CD4-positive, alpha-beta T cell treated with Interleukin-6 for 4 hours (primary cell): ENCODE measurements around the gene LOXL1.
"Not testable (repeated sequence)": the region's sequence is repeated elsewhere in the genome, so short reads cannot be mapped to it uniquely, and the experiment has no call there.

Experiments
- DNase-seq: peaks from one replicate; pipeline ENCODE4 v3.0.0-alpha.2; 2020; ENCODE audit warnings: mixed read lengths

LOXL1 gene

DNA sequence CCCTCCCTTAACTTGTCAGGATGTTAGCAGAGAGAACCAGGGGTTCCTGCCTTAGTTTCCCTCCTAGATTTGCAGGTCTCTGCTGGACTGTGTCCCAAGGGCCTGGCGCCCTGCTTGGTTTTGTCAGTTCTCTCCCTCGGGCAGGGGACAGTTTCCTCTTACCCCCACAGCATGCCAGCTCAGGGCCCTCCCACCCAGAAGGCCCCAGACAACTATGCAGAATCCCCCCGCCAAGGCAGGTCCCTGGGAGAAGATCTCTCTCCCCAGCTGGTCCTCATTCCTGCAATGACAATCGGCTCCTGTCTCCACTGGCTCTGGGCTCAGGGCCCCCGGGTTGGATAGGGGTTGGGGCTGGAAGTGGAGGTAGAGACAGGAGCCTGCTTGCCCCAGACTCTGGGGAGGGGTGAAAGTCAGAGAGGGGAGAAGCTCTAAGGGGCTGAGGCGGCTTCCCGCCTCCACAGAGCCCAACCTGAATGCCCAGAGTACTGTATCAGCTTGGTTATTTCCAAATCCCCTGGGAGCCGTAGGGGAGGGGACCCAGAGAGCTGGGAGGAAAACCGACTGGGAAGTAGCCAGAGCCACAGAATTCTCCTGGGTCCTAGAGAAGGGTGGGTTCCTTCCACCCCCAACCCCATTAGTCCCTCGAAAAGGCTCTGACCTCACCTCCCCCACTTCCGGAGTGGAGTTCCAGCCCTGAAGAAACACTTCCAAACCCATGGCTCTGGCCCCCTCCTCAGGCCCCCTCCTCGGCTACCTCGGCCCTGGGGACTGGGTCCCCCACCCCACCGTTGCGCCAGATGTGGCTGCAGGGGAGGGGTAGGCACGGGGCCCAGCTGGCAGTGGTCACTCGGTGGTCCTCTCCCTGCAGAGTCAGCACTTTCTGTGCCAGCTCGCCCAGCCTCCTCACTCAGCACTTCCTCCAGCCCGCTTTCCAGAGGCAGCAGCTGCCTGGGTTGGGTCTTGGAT is 3.8 kb upstream of the LOXL1 start:
- DNase-seq, result no peak

DNA sequence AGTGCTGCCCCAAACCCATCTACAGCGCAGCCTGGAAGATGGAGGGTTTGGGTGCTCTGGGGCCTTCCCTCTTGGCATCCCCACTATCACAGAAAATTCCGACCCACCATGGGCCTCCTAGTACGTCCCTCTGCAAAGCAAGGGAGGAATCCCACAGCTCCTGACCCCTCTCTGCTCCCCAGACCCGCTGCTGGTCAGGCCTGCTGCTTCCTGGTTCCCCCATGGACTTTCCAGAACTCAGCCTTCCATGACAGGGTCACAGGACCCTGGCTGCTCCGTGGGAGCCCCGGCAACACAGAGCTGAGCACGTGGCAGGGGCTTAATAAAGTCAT is 3.1 kb upstream of the LOXL1 start:
- DNase-seq, result no peak

DNA sequence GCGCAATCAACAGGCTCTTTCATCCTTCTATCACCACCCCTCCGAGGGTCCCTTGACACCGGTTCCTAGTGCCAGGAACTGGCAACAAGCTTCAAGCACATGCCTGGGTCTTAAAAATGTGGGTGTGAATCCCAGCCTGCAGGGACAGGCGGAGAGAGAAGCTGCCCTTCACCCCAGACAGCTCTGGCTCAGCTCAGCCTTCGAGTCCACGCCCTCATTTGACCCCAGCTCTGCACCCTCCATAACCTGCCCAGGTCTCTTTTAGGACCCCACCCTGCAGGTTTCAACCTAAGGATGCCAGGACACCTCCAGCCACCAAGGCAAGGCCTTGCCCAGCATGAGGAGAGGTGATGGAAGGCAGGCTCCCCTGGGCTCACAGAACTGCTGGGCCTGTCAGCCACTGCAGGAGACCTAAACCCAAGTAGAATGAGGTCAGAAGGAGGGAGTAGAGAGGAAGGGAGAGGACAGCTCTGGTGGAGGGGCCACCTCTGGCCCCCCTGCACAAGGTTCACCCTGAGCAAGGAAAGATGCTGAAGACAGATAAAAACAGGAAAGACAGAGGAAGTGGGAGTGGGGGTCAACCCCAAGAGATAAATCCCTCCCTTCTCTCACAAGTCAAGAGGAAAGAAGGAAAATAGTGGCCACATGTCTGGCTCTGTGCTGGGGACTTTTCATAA is 2.6 kb upstream of the LOXL1 start:
- no peak for DNase-seq

DNA sequence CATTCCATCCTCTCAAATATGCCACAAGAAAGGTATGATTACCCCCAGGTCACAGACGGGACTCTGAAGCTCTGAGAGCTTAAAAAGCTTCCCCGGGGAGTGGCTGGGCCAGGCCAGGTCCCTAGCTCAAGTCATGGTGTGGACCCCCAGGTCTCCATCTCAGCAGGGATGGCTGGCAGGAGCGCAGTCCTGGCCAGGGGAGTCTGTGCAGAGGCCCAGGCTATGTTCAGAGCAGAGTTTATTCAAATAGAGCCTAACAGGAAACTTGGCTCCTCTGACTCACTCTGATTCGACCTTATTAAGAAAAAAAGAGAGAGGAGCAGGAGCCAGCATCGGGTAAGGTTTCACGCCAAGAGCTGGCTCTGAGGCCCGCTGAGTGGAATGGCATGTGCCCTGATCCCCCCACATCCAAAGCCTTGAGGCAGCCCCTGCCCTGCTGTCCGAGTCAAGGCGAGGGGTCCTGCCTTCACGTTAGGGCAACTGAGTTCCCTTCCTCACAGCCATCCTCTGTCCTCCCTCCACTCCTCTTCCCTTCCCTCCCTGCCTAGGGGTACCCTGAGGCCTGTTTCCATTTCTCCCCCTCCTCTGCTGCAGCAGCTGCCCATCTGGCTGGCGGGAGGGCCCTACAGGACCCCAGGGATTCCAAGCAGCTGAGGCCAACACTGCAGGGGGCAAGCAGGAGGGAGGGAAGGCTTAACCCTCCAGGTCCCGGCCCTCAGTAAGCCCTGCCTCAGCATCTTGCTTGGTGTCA is 1.9 kb upstream of the LOXL1 start:
- peak; percentile 32 for DNase-seq

DNA sequence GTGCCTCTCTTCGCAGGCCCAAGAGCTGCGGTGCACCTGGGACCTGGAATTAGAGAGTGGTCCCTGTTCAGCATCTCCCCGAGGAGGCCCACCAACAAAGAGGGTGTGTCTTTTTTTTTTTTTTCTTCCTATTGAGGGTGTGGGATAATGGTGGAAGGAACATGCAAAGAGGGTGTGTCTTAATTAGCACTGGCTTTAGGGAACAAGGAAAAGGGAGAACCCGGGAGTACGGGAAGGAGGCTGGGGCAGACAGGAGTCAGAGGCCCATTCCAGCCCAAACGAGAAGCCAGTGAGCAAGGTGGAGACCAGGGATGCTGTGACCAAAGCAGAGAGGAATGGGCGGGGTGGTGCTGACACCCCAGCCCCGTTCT is 429 bp upstream of the LOXL1 start:
- DNase-seq, result no peak

DNA sequence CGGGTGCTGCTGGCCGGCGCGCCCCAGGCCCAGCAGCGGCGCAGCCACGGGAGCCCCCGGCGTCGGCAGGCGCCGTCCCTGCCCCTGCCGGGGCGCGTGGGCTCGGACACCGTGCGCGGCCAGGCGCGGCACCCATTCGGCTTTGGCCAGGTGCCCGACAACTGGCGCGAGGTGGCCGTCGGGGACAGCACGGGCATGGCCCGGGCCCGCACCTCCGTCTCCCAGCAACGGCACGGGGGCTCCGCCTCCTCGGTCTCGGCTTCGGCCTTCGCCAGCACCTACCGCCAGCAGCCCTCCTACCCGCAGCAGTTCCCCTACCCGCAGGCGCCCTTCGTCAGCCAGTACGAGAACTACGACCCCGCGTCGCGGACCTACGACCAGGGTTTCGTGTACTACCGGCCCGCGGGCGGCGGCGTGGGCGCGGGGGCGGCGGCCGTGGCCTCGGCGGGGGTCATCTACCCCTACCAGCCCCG is 777 bp downstream of the LOXL1 start:
- DNase-seq, result peak; percentile 56

DNA sequence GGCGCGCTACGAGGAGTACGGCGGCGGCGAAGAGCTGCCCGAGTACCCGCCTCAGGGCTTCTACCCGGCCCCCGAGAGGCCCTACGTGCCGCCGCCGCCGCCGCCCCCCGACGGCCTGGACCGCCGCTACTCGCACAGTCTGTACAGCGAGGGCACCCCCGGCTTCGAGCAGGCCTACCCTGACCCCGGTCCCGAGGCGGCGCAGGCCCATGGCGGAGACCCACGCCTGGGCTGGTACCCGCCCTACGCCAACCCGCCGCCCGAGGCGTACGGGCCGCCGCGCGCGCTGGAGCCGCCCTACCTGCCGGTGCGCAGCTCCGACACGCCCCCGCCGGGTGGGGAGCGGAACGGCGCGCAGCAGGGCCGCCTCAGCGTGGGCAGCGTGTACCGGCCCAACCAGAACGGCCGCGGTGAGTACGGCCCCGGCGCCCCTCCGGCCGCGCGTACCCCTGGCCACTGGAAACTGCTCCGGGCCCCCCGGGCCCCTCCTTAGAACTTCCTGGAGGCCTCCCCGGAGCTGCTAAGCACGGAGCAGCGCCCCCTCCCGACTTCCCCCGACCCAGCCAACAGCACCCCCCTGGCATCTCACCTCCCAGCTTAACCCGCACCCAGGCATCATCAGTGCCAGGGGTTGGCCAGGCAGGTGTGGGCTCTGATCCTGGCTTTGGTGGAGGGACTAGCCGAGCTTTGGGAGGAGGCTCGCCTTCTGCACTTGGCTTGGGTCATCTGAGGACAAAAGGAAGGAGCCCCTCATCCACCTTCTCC is 1.4 kb downstream of the LOXL1 start:
- DNase-seq, result peak; percentile 84

DNA sequence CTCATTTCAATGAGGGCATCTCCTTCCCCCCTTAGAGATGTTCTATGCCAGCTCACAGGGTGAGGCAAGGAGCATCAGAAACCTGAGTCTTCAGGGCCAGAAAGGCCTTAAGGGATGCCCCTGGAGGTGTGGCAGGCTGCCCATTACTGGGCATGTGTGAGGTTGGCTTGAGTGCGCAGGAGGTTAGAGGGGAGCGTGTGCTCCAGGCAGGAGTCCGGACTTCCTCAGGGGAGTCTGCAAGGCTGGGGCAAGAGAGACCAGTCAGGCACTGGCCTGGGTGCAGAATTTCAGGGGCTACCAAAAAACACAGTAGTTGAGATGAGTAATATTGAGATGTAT is 1.9 kb downstream of the LOXL1 start:
- DNase-seq, result no peak

DNA sequence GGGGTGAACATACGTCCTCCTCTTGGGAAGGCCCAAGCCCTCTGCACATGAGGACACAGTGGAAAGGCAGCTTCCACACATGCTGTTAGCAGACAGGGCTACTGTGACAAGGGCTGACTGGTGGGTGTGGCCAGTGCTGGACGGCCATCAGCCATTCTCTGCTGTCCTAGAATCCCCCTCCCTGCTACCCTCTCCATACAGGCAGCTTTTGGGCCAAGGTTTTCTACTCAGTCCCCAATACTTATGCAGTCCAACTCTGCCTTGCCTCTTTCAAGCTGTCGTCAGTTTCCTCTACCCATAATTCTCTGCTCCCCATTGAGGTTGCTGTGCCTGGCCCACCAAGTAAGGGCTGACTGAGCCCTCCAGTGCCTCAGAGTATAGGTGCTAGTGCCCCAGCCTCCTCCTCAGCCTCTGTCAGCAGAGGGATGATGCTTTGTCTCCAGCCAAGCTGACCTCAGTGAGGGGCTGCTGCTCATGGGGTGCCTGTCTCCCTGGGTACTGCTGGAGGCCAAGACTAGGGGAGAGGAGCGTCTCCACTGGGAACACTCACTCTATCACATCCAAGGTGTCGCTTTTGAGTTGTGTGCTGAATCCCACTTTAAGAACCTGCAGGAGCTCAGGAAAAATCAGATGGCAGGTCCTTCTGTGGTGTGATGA is 2.8 kb downstream of the LOXL1 start:
- no peak for DNase-seq

DNA sequence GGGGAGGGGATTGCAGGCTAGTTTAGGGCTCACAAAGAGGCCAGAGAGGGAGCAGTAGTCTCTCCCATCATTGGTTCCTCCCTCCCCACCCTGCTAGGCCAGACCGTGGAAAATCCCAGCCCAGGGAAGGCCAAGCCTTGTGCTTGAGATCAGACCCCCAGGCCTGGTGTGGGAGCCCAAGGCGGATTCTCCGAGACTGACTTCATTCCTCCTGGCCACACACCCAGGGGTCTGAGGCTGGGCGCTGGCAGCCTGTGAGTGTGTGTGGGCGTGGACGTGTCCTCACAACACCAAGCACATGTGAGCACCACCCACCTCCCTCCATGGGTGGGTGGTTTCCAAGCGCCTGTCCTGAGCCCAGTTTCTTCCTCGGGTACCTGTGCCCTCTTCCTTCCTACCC is 4.1 kb downstream of the LOXL1 start:
- no peak for DNase-seq

DNA sequence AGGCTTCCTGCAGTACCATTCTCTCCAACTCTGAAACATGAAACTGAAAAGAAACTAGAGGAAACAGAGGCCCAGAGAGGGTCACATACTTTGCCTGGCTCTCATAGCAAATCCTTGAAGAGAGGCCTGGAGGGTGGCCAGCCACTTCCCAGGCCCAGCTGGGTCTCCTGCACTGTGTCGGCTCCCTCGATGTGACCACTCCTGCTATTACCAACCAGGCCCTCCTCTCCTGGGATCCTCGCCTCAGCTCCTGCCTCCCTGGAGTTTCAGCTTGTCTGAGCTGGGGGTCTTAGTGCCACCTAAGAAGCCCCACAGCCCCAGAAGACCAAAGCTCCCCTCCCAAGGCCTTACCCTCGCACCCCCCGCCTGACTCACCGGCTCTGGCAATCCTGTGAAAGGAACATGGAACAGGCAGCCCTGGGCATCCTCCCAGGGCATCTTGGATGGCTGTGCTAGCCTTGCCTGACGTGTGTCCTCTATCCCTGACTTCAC is 4.6 kb downstream of the LOXL1 start:
- no peak for DNase-seq

DNA sequence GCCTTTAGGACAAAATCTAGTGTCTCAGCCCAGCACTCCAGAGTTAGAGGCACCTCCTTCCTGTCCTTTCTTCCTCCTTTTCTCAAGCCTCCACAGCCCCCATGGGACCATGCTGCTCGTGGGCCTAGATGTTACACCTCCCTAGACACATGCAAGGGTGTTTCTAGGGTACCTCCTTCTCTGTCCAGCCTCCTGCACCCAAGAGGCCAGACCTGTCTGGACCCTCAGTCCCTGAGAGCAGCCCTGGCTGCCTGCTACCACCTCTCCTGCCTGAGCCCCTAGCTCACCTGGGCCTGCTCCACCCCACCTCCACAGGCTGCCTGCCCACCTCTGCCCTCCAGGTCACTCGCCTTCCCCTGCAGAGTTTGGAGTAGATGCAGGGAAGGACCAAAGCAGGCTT is 5.2 kb downstream of the LOXL1 start:
- no peak for DNase-seq

DNA sequence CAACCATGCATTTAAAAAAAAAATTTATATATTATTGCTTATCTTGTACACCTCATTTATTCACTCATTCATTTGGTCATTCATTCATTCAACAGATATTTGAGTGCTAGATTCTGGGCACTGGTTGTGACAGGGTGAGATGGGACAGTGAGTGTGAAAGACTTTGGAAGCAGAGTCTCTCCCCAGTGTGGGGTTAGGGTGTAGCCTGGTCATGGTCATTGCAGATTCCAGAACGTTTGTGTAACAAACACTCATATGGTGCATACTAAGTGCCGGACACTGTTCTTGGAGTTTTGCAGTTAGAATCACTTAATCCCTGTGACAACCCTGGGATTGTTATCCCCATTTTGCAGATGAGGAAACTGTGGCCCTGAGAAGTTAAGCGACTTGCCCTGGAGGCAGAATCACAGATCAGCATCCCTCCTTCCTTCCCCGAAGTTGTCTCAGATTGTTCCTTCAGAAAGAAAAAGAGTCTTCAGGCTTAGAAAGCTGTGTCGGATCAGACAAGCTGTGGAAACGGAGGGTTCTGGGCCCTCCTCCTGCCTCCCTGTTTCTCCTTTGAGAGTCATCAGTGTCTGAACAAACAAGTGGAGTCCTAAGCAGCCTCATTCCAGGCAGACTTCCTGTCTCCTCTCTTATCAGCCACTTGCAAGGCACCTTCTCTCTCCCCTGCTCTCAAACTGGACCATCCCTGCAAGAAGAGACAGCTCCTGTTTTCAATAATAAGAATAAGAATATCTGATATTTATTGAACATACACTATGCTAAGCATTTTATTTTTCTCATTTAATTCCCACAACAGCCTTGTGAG is 6.3 kb downstream of the LOXL1 start:
- DNase-seq, result no peak

DNA sequence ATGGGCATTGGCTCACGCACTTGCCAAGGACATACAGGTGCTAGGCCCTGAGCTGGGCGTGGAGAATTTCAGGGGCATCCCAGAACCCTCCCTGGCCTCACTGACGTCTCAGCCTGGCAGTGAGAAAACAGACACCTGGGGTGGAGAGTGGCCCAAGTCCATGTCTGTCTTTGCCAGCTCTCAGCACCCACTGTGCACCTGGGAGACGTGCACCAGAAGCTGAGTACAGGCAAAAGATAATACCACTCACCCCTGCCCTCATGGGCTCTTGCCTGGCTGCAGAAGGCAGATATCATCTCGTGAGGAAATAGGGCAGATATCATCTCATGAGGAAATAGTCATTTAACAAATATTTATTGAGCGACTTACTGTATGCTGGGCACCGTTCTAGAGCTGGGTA is 8.0 kb downstream of the LOXL1 start:
- DNase-seq, result peak; percentile 6

DNA sequence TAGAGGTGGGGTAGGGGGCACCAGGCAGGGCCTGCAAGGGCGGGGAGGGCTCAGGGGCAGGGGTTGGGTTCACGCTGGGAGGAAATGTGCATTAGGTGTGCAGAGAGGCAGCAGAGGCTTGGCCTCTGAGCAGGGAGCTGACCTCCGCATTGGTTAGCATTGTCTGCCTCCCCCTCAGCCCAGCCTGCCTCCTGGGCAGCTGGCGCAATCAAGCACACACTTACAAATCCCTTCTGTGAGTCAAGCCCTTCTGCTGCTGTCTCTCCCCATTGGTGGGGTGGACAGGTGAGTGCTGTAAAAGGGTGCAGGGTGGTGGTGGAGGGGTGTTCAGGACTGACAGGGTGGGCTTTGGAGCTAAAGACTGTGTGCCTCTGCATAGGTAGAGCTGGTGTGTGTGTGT is 9.3 kb downstream of the LOXL1 start:
- DNase-seq, result no peak

DNA sequence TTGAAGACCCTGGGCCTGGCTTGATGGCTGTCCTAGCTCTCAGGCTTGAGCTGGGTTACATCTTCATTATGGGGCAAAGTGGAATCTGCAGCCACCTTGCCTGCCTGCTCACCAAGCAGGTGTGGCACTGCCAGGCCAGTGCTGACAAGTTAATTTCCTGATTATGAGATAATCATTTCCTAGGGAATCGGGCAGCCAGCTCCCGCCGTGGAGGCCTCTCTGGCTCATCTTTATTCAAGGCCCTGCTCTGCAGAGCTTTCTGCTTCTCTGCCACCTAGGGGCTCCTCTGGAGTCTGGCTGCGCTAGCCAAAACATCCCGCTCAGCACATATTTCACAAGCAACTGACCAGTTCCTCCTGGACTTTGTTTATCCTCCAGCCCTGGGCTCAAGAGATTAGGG is 9.9 kb downstream of the LOXL1 start:
- DNase-seq, result no peak

DNA sequence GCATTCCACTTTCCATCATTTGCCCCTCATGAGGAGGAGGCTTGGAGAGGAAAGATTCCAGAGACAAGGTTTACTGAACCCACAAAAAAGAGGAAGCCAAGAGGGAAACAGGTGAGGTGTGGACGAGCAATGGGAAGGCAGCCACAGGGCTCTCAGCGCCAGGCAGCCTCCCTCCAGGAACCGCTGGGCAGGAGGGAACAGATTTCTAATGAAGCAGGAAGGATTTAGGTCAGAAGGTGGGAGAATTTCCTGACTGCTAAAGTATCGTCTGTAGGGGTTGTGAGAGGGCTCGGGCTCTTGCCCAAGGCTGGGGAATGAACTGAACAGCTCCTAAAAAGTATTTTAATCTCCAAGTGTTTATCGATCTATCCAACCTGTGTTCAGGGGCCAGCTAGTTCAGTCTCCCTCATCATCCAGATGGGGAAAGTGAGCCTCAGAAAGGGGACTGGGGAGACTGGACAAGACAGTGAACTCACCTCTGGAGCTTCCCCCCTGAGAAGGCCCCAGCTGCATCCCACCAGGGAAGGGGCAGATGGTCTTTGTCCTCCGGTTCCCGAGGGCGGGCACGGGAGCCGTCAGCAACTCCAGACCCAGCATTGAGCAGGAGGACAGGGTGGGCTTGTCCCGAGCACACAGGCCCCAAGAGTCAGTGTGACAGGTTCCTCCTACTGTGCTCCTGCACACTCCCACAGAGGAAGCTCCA is 10.5 kb downstream of the LOXL1 start:
- no peak for DNase-seq

DNA sequence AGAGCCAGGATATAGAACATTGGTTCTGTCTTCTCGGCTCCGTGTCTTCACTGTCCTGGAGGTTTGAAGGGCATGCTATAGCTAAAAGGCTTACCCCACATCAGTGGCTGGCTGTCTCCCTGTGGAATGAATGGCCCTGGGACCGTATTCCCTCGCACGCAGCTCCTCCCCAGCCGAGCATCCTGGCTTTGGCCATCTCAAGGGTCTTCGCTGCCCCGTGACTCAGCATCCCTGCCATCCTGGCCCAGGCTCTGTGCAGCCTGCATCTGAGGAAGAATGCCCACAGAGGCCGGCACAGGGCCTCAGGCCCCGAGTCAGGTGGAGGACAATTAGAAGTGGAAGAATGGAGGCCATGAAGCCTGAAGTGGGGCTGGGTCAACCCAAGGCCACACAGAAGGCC is 11.0 kb downstream of the LOXL1 start:
- no peak for DNase-seq

DNA sequence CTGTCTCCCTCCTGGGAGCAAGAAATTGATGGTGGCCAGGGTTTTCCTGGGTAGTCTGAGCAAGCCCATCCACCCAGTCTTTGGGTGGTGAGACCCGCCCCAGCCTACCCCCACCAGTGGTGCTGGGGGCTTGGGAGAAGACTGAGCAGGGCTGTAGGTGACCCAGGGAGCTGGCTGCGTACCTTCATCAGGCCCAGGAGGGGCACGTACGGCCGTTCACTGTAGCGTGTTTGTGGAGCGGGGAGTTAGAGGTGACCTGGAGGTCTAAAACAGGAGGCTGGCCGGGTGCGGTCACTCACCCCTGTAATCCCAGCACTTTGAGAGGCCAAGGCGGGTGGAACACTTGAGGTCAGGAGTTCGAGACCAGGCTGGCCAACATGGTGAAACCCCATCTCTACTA is 11.5 kb downstream of the LOXL1 start:
- DNase-seq, result no peak

DNA sequence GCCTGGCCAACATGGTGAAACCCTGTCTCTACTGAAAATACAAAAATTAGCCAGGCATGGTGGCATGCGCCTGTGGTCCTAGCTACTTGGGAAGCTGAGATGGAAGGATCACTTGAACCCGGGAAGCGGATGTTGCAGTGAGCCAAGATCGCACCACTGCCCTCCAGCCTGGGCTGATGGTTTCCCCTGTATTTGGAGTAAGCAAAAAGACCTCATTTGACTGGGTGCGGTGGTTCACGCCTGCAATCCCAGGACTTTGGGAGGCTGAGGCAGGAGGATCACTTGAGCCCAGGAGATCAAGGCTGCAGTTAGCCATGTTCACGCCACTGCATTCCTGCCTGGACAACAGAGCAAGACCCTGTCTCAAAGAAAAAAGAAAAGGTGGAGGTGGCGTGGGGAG is 12.3 kb downstream of the LOXL1 start:
- not testable (repeated sequence) for DNase-seq

DNA sequence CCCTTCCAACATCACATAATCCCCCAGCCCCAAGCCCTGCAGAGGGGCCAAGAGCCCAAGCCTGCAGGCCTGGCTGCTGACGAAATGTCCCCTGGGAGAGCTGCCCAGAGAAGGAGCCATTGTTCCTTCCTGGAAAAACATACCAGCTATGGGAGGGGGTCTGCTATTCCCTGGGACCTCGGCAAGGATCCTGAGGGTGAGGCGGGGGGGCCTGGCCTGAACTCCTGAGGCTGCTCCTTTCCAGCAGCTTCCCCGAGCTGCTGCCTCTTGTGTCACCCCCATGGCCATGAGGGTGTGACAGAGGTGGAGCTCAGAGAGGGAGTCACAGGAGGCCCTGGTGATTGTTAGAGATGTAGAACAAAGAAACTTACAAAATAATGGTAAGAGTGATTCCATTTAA is 12.9 kb downstream of the LOXL1 start:
- no peak for DNase-seq
